Measurements from ENCODE around the gene FECH. TPM values are rescaled to one million over a fixed set of nuclear protein-coding genes. Genes with fewer than 3 reads are reported as not detected.
"Not testable (repeated sequence)": the region's sequence is repeated elsewhere in the genome, so short reads cannot be mapped to it uniquely, and the experiment has no call there.

FECH gene
- total and polyA plus RNA-seq, 2 of the 4 experiments (the other 2 are of a cell fraction): 32.3 to 52.2 TPM

GRCh38 chr18:57523171-57523956, 63.1 kb downstream of the FECH start:
- dilution Hi-C loops (cut with HindIII; ENCODE audit: low sequenced_read_pairs, unreplicated experiment) (no loop called here), intact Hi-C loops (cut with micrococcal nuclease) (no loop called here), in situ Hi-C loops (cut with MboI; ENCODE audit: low sequenced_read_pairs) (no loop called here)
- DNase-seq (no peak), ATAC-seq (ENCODE audit: low read depth) (no peak)
- H3K18ac ChIP-seq (ENCODE audit: low read depth, low read length): no peak overlapping the region
- no peak overlapping the region for H3K23ac ChIP-seq (ENCODE audit: low read depth, low read length)
- no peaks in the 10 kb centered on the region for H3K9me3 ChIP-seq (ENCODE audit: control insufficient read depth, insufficient read depth, low read length)
- H3K4ac ChIP-seq (ENCODE audit: low read depth, low read length): no peak overlapping the region
- H2BK5ac ChIP-seq (ENCODE audit: low read depth, low read length, poor library complexity, severe bottlenecking): no peak overlapping the region
- H4K20me1 ChIP-seq (ENCODE audit: insufficient read depth, low read length): no peaks in the 10 kb centered on the region
- BruUV-seq (replicated peaks): no TSS peak
- no peaks in the 10 kb centered on the region for H3K79me1 ChIP-seq (ENCODE audit: low read depth in 1 of 2, low read length in 2 of 2)
- no peak overlapping the region for H3K4me3 ChIP-seq (ENCODE audit: insufficient read depth, low read depth, low read length)
- H3K4me1 ChIP-seq (ENCODE audit: control insufficient read depth, insufficient read depth, low read length): no peaks in the 10 kb centered on the region
- no peak overlapping the region for H2AK9ac ChIP-seq (replicated peaks; ENCODE audit: low read depth, low read length, poor library complexity)
- H2AK5ac ChIP-seq (ENCODE audit: low read depth, low read length): no peak overlapping the region
- no peak overlapping the region for H2BK120ac ChIP-seq (ENCODE audit: low read depth, low read length)
- H2BK15ac ChIP-seq (ENCODE audit: low read depth, low read length): no peak overlapping the region
- H3K4me2 ChIP-seq (ENCODE audit: low read depth, low read length): no peak overlapping the region
- no peak for TF ChIP-seq FOS (IDR thresholded peaks at IDR 0.05; ENCODE audit: low read depth, low read length)
- no peak for TF ChIP-seq NFE2L2 (IDR thresholded peaks at IDR 0.05; ENCODE audit: low read depth, low read length)
- TF ChIP-seq MAFK (IDR thresholded peaks at IDR 0.05; ENCODE audit: low read depth, low read length): peak; percentile 78
- H4K91ac ChIP-seq (ENCODE audit: insufficient read depth, low read depth, low read length): no peak overlapping the region
- no peak overlapping the region for H3K56ac ChIP-seq (ENCODE audit: extremely low read depth, insufficient read depth, low read length)
- no peaks in the 10 kb centered on the region for H3K9me1 ChIP-seq (ENCODE audit: insufficient read depth, low read length)
- ChIA-PET CTCF (no interaction called here), POLR2A (ENCODE audit: unreplicated experiment) (no interaction called here)
- H4K5ac ChIP-seq (ENCODE audit: low read depth, low read length): no peak overlapping the region
- 71% methylated on average over 5 of the region's 11 CpGs; no CpG with 5 or more reads in 1 of the 2 experiments for WGBS, 2 experiments (ENCODE audit: extremely low coverage in 2 of 2, insufficient read length in 1 of 2)
- H4K8ac ChIP-seq (ENCODE audit: low read depth in 2 of 2, low read length in 2 of 2): no peak overlapping the region
- H3K14ac ChIP-seq (replicated peaks; ENCODE audit: low read depth, low read length): no peak overlapping the region
- no peak overlapping the region for H2BK20ac ChIP-seq (ENCODE audit: low read depth, low read length)
- H3K27me3 ChIP-seq (ENCODE audit: control insufficient read depth, insufficient read depth, low read length): peaks cover 6% of the 10 kb centered on the region
- H2AFZ ChIP-seq (replicated peaks; ENCODE audit: low read length, poor library complexity): no peak overlapping the region
- no peak overlapping the region for H3K9ac ChIP-seq (ENCODE audit: low read depth, low read length)
- H3K36me3 ChIP-seq (ENCODE audit: control insufficient read depth, insufficient read depth, low read length): no peaks in the 10 kb centered on the region
- no peak overlapping the region for H3K27ac ChIP-seq (ENCODE audit: insufficient read depth, low read length)

GRCh38 chr18:57522348-57522747, 64.2 kb downstream of the FECH start:
- H3K9ac ChIP-seq (ENCODE audit: low read depth, low read length); ATAC-seq (ENCODE audit: low read depth); H3K4ac ChIP-seq (ENCODE audit: low read depth, low read length); H3K4me3 ChIP-seq (ENCODE audit: insufficient read depth, low read depth, low read length); H3K9me1 ChIP-seq (ENCODE audit: insufficient read depth, low read length); DNase-seq; H3K9me3 ChIP-seq (ENCODE audit: control insufficient read depth, insufficient read depth, low read length); H2BK15ac ChIP-seq (ENCODE audit: low read depth, low read length); H3K4me2 ChIP-seq (ENCODE audit: low read depth, low read length); H2AK9ac ChIP-seq (replicated peaks; ENCODE audit: low read depth, low read length, poor library complexity); H3K36me3 ChIP-seq (ENCODE audit: control insufficient read depth, insufficient read depth, low read length); H3K27ac ChIP-seq (ENCODE audit: insufficient read depth, low read length); H3K56ac ChIP-seq (ENCODE audit: extremely low read depth, insufficient read depth, low read length); in situ Hi-C loops (cut with MboI; ENCODE audit: low sequenced_read_pairs); H4K5ac ChIP-seq (ENCODE audit: low read depth, low read length); H2BK120ac ChIP-seq (ENCODE audit: low read depth, low read length); H4K91ac ChIP-seq (ENCODE audit: insufficient read depth, low read depth, low read length); H3K23ac ChIP-seq (ENCODE audit: low read depth, low read length); POLR2A ChIA-PET (ENCODE audit: unreplicated experiment); H3K18ac ChIP-seq (ENCODE audit: low read depth, low read length); dilution Hi-C loops (cut with HindIII; ENCODE audit: low sequenced_read_pairs, unreplicated experiment); H4K20me1 ChIP-seq (ENCODE audit: insufficient read depth, low read length); H3K79me1 ChIP-seq (ENCODE audit: low read depth in 1 of 2, low read length in 2 of 2); H3K4me1 ChIP-seq (ENCODE audit: control insufficient read depth, insufficient read depth, low read length); H2BK20ac ChIP-seq (ENCODE audit: low read depth, low read length); BruUV-seq (replicated peaks); H2BK5ac ChIP-seq (ENCODE audit: low read depth, low read length, poor library complexity, severe bottlenecking); H3K27me3 ChIP-seq (ENCODE audit: control insufficient read depth, insufficient read depth, low read length); H3K14ac ChIP-seq (replicated peaks; ENCODE audit: low read depth, low read length); H2AK5ac ChIP-seq (ENCODE audit: low read depth, low read length); intact Hi-C loops (cut with micrococcal nuclease); H2AFZ ChIP-seq (replicated peaks; ENCODE audit: low read length, poor library complexity); H4K8ac ChIP-seq (ENCODE audit: low read depth in 2 of 2, low read length in 2 of 2); CTCF ChIA-PET: not testable (repeated sequence)
